DND-41 (cell line): ENCODE results near the gene FOXP4.

Experiments used
- CTCF ChIP-seq: IDR thresholded peaks from 2 replicates; pipeline ENCODE4 v1.5.1; 2012; ENCODE audit warnings: borderline replicate concordance, low read length, moderate library complexity, mild to moderate bottlenecking; ENCODE audit not compliant: poor library complexity, severe bottlenecking; ENCODE audit errors: extremely low read depth
- EZH2 ChIP-seq: IDR thresholded peaks from 3 replicates; pipeline ENCODE4 v1.6.1; 2012; ENCODE audit warnings: borderline replicate concordance, low read depth, mild to moderate bottlenecking, moderate library complexity, low read length, inconsistent platforms; ENCODE audit not compliant: severe bottlenecking

- TF ChIP-seq CTCF (no peak), EZH2 (no peak)
Measured at GRCh38 chr6:41640426-41640825, 94.2 kb downstream of the FOXP4 start.
